Adipocyte (in vitro differentiated cells): ENCODE results near the gene GARNL3.

Experiments
- DNase-seq: peaks from one replicate; pipeline ENCODE4 v3.0.0-alpha.2; 2015; ENCODE audit warnings: low read depth
- H3K27me3 ChIP-seq: replicated peaks from 2 replicates; pipeline ENCODE4 v1.7.0; 2013; ENCODE audit warnings: mild to moderate bottlenecking, low read length, moderate library complexity; ENCODE audit not compliant: control insufficient read depth, insufficient read depth
- H3K36me3 ChIP-seq: 2 replicates; pipeline ENCODE4 v1.7.0; 2013; ENCODE audit warnings: low read length, mild to moderate bottlenecking, moderate library complexity; ENCODE audit not compliant: control insufficient read depth, insufficient read depth, severe bottlenecking
- H3K4me1 ChIP-seq: 2 replicates; pipeline ENCODE4 v1.7.0; 2013; ENCODE audit warnings: mild to moderate bottlenecking, low read length, moderate library complexity; ENCODE audit not compliant: control insufficient read depth, insufficient read depth
- H3K4me3 ChIP-seq: 2 replicates; pipeline ENCODE4 v1.7.0; 2013; ENCODE audit warnings: mild to moderate bottlenecking, low read length, moderate library complexity
- H3K9ac ChIP-seq: 2 replicates; pipeline ENCODE4 v1.7.0; 2013; ENCODE audit warnings: mild to moderate bottlenecking, low read length, moderate library complexity
- H3K9me3 ChIP-seq: 2 replicates; pipeline ENCODE4 v1.7.0; 2013; ENCODE audit warnings: mild to moderate bottlenecking, low read length, moderate library complexity; ENCODE audit not compliant: control insufficient read depth

GARNL3 gene

GRCh38 chr9:127264462-127265219 is at the start of gene GARNL3:
Gene GARNL3 (plus strand): TSS chr9:127264774. CDS start chr9:127264878, 104 bp downstream.
- H3K9ac ChIP-seq: no peak within 1 kb of the TSS
- H3K36me3 ChIP-seq: no peaks in the 10 kb centered on the region
- H3K27me3 ChIP-seq: peaks cover 34% of the 10 kb centered on the region
- H3K4me3 ChIP-seq: no peak within 1 kb of the TSS
- H3K9me3 ChIP-seq: no peaks in the 10 kb centered on the region
- no peaks in the 10 kb centered on the region for H3K4me1 ChIP-seq
- DNase-seq: no peak

GRCh38 chr9:127215268-127216209 is 49.0 kb upstream of the GARNL3 start:
- Histone ChIP-seq H3K4me3 (no peak overlapping the region), H3K36me3 (no peaks in the 10 kb centered on the region), H3K27me3 (peaks cover 60% of the 10 kb centered on the region), H3K9ac (no peak overlapping the region), H3K4me1 (no peaks in the 10 kb centered on the region), H3K9me3 (no peaks in the 10 kb centered on the region)
- no peak for DNase-seq

GRCh38 chr9:127216210-127216887 is 48.2 kb upstream of the GARNL3 start:
- Histone ChIP-seq H3K4me3 (no peak overlapping the region), H3K36me3 (no peaks in the 10 kb centered on the region), H3K9ac (no peak overlapping the region), H3K27me3 (peaks cover 62% of the 10 kb centered on the region), H3K4me1 (no peaks in the 10 kb centered on the region), H3K9me3 (no peaks in the 10 kb centered on the region)
- no peak for DNase-seq

- Histone ChIP-seq H3K9ac (no peak overlapping the region), H3K27me3 (peaks cover 62% of the 10 kb centered on the region), H3K9me3 (no peaks in the 10 kb centered on the region), H3K4me1 (no peaks in the 10 kb centered on the region), H3K36me3 (no peaks in the 10 kb centered on the region), H3K4me3 (no peak overlapping the region)
- DNase-seq: no peak
Measured at GRCh38 chr9:127216888-127217217, 47.7 kb upstream of the GARNL3 start.

- H3K4me1 ChIP-seq: no peaks in the 10 kb centered on the region
- DNase-seq: no peak
- H3K27me3 ChIP-seq: peaks cover 62% of the 10 kb centered on the region
Measured at GRCh38 chr9:127218818-127219217, 45.8 kb upstream of the GARNL3 start.

GRCh38 chr9:127219520-127219919 is 45.1 kb upstream of the GARNL3 start:
- peaks cover 61% of the 10 kb centered on the region for H3K27me3 ChIP-seq
- no peak overlapping the region for H3K9ac ChIP-seq
- DNase-seq: no peak
- no peaks in the 10 kb centered on the region for H3K9me3 ChIP-seq
- H3K4me3 ChIP-seq: no peak overlapping the region
- H3K4me1 ChIP-seq: no peaks in the 10 kb centered on the region
- H3K36me3 ChIP-seq: no peaks in the 10 kb centered on the region

More at GRCh38 chr9:127218818-127219217, 45.8 kb upstream of the GARNL3 start:
- Histone ChIP-seq H3K9ac (no peak overlapping the region), H3K4me3 (no peak overlapping the region), H3K9me3 (no peaks in the 10 kb centered on the region), H3K36me3 (no peaks in the 10 kb centered on the region)

DNA sequence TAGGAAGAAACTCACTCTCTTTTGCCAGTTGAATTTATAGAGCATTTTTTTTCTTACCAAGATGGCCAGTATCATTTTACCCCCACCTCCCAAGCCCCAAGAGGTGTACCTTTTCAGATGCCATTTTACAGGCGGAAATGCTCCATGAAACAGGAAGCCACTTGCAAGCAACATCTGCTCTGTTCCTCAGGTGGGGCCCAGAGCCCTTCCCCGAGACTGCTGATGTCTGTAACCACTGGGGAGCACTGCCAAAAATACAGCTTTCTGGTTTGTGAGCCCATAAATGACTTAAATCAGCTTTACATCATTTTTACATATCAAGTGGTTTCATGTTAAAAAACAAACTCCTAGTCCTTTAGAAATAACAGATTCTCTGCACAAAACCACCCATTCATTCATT is 42.9 kb upstream of the GARNL3 start:
- no peak for DNase-seq
- H3K9me3 ChIP-seq: no peaks in the 10 kb centered on the region
- H3K36me3 ChIP-seq: no peaks in the 10 kb centered on the region
- no peaks in the 10 kb centered on the region for H3K4me1 ChIP-seq
- H3K4me3 ChIP-seq: no peak overlapping the region
- H3K27me3 ChIP-seq: peaks cover 55% of the 10 kb centered on the region
- H3K9ac ChIP-seq: no peak overlapping the region

- H3K9ac ChIP-seq: no peak overlapping the region
- H3K36me3 ChIP-seq: no peaks in the 10 kb centered on the region
- H3K27me3 ChIP-seq: peaks cover 51% of the 10 kb centered on the region
- no peak overlapping the region for H3K4me3 ChIP-seq
- H3K9me3 ChIP-seq: no peaks in the 10 kb centered on the region
- DNase-seq: no peak
- H3K4me1 ChIP-seq: no peaks in the 10 kb centered on the region
Measured at GRCh38 chr9:127222388-127223095, 42.0 kb upstream of the GARNL3 start.

GRCh38 chr9:127223266-127223665 is 41.3 kb upstream of the GARNL3 start:
- Histone ChIP-seq H3K4me1 (no peaks in the 10 kb centered on the region), H3K4me3 (no peak overlapping the region), H3K9ac (no peak overlapping the region), H3K36me3 (no peaks in the 10 kb centered on the region), H3K9me3 (no peaks in the 10 kb centered on the region), H3K27me3 (peaks cover 46% of the 10 kb centered on the region)
- DNase-seq: no peak

DNA sequence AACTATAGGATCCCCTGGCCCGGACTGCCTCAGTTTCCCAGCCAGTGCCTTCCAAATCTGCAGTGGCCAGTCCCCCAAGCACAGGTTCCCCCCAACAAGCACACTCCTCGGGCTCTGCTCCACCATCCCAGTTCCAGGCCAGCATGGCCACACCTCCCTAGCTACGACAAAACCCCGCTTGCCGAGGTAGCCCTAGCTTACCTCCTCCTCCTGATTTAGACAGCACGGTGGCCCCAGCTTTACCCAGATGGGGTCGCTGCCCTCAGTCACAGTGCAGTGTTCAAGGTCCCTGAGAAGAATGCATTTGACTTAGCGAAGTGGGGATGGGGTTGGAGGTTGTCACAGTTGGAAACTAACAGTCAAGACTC is 40.8 kb upstream of the GARNL3 start:
- no peaks in the 10 kb centered on the region for H3K36me3 ChIP-seq
- H3K4me3 ChIP-seq: no peak overlapping the region
- DNase-seq: no peak

More for the DNA sequence above, 40.8 kb upstream of the GARNL3 start:
- Histone ChIP-seq H3K27me3 (peaks cover 42% of the 10 kb centered on the region), H3K4me1 (no peaks in the 10 kb centered on the region), H3K9me3 (no peaks in the 10 kb centered on the region), H3K9ac (no peak overlapping the region)
